WERI-Rb-1 (cell line): ENCODE results near the gene NUP188.
A peak's percentile ranks its signal among the peaks of the same experiment; 100 is the strongest.

Experiments used
- DNase-seq: peaks from one replicate; pipeline ENCODE4 v3.0.0-alpha.2; 2020
- H3K27ac ChIP-seq: fragments of 250-450 bp; sonication (Bioruptor Pico); 2 replicates; pipeline ENCODE4 v1.5.1; 2020; ENCODE audit warnings: mild to moderate bottlenecking, moderate library complexity
- H3K27me3 ChIP-seq: fragments of 250-450 bp; sonication (Bioruptor Pico); 2 replicates; pipeline ENCODE4 v1.5.1; 2021; ENCODE audit warnings: mild to moderate bottlenecking, low read depth, moderate library complexity; ENCODE audit not compliant: insufficient read depth, severe bottlenecking
- H3K36me3 ChIP-seq: fragments of 250-450 bp; sonication (Bioruptor Pico); 2 replicates; pipeline ENCODE4 v1.5.1; 2020; ENCODE audit warnings: mild to moderate bottlenecking, moderate library complexity
- H3K4me3 ChIP-seq: 2 replicates; pipeline ENCODE4 v1.5.1; 2011; ENCODE audit warnings: low read depth, mild to moderate bottlenecking, control low read depth, low read length
- H3K9me3 ChIP-seq: fragments of 250-450 bp; sonication (Bioruptor Pico); 2 replicates; pipeline ENCODE4 v1.5.1; 2021; ENCODE audit warnings: mild to moderate bottlenecking, moderate library complexity; ENCODE audit not compliant: severe bottlenecking
- TF ChIP-seq, protein P1 (sequence below): IDR thresholded peaks from 2 replicates; pipeline ENCODE4 v1.5.1; 2011; ENCODE audit warnings: low read depth, mild to moderate bottlenecking, control low read depth, inconsistent platforms, low read length

NUP188 gene

DNA sequence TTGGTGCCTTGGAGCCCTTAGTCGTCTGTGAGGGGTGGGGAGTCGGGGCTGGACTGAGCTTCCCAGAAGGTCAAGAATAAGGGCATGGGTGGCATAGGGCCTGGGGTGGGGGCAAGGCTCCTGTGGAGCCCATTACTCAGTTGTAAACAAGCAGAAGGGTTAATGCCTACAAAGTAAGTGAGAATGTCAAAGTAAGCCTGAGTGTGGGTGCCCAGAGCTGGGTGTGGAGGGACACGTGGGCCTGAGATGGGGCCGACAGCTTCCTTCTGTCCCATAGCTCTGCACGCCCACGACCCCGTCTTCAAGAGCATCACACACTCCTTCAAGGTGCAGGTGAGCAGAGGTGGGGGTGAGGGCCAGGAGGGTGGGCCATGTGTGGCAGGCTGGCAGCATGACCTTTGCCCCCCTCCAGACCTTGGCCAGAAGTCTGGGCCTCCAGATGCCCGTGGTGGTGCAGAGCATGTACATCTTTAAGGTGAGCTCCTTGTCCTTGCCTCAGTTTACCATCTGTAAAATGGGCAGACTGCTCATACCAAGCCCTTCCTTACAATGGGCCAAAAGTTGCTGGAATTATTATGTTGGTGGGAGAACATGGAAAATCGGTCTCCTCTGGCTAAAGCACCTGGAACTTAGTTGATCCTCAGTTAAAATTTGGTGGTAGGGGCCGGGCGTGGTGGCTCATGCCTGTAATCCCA, 11.2 kb upstream of the NUP188 start:
- no peaks in the 10 kb centered on the region for H3K27me3 ChIP-seq
- H3K27ac ChIP-seq, result no peak overlapping the region
- peaks cover 6% of the 10 kb centered on the region; the same call in 1 of the 2 replicates for H3K36me3 ChIP-seq
- no peak overlapping the region for H3K4me3 ChIP-seq
- DNase-seq, result no peak
- TF ChIP-seq, protein P1, sequence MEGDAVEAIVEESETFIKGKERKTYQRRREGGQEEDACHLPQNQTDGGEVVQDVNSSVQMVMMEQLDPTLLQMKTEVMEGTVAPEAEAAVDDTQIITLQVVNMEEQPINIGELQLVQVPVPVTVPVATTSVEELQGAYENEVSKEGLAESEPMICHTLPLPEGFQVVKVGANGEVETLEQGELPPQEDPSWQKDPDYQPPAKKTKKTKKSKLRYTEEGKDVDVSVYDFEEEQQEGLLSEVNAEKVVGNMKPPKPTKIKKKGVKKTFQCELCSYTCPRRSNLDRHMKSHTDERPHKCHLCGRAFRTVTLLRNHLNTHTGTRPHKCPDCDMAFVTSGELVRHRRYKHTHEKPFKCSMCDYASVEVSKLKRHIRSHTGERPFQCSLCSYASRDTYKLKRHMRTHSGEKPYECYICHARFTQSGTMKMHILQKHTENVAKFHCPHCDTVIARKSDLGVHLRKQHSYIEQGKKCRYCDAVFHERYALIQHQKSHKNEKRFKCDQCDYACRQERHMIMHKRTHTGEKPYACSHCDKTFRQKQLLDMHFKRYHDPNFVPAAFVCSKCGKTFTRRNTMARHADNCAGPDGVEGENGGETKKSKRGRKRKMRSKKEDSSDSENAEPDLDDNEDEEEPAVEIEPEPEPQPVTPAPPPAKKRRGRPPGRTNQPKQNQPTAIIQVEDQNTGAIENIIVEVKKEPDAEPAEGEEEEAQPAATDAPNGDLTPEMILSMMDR, result no peak
- no peaks in the 10 kb centered on the region for H3K9me3 ChIP-seq

DNA sequence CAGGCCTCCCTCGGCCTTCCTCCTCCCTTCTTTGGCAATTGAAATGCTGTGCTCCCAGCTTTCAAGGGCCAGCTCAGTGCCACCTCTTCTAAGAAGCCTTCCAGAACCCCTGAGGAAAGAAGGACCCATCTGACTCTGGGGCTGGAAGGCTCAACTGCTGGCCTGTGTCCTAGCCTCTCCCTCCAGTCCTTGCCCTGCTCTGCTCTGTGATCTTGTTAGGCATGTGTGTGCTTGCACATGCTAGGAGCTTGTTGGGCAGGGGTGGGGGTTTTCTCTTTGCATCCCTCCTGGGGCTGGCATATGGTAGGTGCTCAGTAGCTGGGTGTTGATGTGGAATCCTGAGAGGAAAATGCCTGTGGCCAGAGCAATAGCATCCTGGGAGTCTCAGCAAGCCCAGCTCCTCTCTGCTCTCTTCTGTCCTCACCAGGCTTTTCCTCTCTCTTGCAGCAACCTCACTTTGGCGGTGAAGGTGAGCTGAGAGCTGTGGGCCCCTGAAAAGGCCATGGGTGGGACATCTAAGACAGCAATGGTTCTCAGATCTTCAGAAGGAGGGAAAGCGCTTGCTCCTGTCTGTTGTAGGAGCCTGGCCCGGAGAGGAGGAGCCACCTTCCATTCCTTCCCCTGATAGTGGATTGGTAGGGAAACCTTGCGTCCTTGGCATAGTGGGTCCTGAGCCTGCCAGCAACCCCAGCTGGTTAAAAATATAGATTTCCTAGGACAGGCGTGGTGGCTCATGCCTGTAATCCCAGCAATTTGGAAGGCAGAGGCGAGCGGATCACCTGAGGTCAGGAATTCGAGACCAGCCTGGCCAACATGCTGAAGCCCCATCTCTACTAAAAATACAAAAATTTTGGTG, 10.0 kb upstream of the NUP188 start:
- H3K4me3 ChIP-seq, result no peak overlapping the region
- no peak for DNase-seq
- no peak overlapping the region for H3K27ac ChIP-seq
- no peaks in the 10 kb centered on the region for H3K9me3 ChIP-seq
- TF ChIP-seq, protein P1, result no peak
- no peaks in the 10 kb centered on the region for H3K27me3 ChIP-seq
- peaks cover 9% of the 10 kb centered on the region for H3K36me3 ChIP-seq

DNA sequence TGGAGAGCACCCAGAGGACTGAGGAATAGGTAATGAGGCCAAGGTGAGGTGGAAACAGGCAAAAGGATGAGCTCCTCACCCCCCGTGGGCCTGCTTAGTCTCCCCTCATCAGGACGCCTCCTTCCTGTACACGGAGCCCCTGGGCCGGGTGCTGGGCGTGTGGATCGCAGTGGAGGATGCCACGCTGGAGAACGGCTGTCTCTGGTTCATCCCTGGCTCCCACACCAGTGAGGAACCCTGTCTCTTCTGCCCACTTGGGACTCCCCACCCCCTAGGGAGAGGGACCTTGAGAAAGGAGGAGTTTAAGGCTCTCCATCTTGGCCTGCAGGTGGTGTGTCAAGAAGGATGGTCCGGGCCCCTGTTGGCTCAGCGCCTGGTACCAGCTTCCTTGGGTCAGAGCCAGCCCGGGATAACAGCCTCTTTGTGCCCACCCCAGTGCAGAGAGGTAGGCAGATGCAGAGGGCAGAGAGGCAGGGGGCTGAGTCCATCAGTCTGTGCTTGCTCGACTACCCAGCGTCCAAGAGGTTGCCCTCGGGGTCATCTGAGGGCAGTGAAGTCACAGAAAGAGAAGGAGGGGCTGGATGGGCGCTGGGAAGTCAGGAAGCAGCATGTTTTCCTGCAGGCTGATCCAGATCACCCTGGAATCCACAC, 7.1 kb upstream of the NUP188 start:
- Histone ChIP-seq H3K9me3 (no peaks in the 10 kb centered on the region), H3K27me3 (no peaks in the 10 kb centered on the region), H3K4me3 (no peak overlapping the region), H3K27ac (peak overlapping the region; percentile 24; the same call in 1 of the 2 replicates), H3K36me3 (peaks cover 5% of the 10 kb centered on the region)
- TF ChIP-seq, protein P1, result no peak
- DNase-seq, result peak; percentile 70

DNA sequence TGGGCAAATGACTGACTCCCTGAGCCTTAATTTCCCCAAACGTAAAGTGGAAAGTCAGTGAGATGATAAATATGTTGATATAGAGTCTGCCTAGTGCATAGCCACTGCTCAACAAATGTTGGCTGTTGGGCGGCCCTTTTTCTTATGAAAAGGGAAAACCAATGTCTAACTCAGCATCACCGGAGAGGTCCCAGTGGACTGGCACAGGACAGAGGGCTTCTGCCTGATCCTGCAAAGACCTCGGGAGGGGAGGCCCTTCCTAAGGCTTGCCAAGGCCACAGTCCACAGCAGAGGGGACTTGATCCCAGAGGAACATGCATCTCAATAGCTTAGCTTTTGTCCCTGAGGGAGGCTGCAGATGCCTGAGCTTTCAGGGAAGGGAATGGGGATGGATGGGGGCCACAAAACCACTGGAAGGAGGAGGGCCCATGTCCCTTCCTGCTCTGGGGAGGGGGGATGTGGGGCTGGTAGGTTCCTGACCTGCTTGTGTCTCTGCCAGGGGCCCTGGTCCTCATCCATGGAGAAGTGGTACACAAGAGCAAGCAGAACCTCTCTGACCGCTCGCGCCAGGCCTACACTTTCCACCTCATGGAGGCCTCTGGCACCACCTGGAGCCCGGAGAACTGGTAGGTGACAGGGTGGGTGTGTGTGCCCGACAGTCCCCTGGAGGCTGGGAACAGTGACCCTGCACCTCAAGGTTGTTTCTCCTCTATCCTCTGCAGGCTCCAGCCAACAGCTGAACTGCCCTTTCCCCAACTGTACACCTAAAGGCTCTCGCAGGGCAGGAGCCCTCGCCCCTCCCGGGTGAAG, 6.3 kb upstream of the NUP188 start:
- no peak overlapping the region; the same call in 1 of the 2 replicates for H3K27ac ChIP-seq

More for the DNA sequence above, 6.3 kb upstream of the NUP188 start:
- peaks cover 12% of the 10 kb centered on the region for H3K36me3 ChIP-seq
- no peak overlapping the region for H3K4me3 ChIP-seq
- no peak for DNase-seq
- no peaks in the 10 kb centered on the region for H3K27me3 ChIP-seq
- TF ChIP-seq, protein P1, result no peak
- no peaks in the 10 kb centered on the region for H3K9me3 ChIP-seq
